ENCODE data around the gene SPTLC3.

GRCh38 chr20:13099676-13100075, 90.9 kb downstream of the SPTLC3 start:
- TF ChIP-seq CTCF (IDR thresholded peaks at IDR 0.05; ENCODE audit: low read depth, low read length, poor library complexity, severe bottlenecking), result no peak
- TF ChIP-seq EZH2phosphoT487 (IDR thresholded peaks at IDR 0.05; ENCODE audit: borderline replicate concordance, low read length), result no peak
